Frontal cortex (tissue), 4 donors: ENCODE results near the gene NBL1. TPM values are rescaled to one million over a fixed set of nuclear protein-coding genes. Genes with fewer than 3 reads are reported as not detected.
"Not testable (repeated sequence)": the region's sequence is repeated elsewhere in the genome, so short reads cannot be mapped to it uniquely, and the experiment has no call there.

Source experiments
- DNase-seq, 2 donors: peaks; one replicate each; pipeline ENCODE4 v3.0.0; 2012; ENCODE audit warnings: low spot score in 2 of 2
- FAIRE-seq: peaks from 2 replicates; lab custom pipeline; 2012; peaks lifted over from hg19 to GRCh38; lab: Jason Lieb, UNC
- total RNA-seq: library from RNA; depleted of rRNA; stranded (reverse); fragments of >200 nt; gene quantifications from one replicate; pipeline ENCODE4 v1.2.3, GENCODE V29; 2014
- donor health status: control.
- donor health status: control.
- donor health status: control.

The NBL1 gene
- total RNA-seq, 1 donor from 2014 or later: 33.0 TPM

GRCh38 chr1:19620786-19621185 lies 23.3 kb upstream of the NBL1 start:
- DNase-seq (no peak), FAIRE-seq (no peak)

- no peak for FAIRE-seq
- no peak for DNase-seq
These were observed 22.7 kb upstream of the NBL1 start for GRCh38 chr1:19621274-19621950.

- no peak for DNase-seq
- FAIRE-seq: no peak
These were observed 21.9 kb upstream of the NBL1 start for GRCh38 chr1:19622204-19622603.

GRCh38 chr1:19623523-19623922 lies 20.6 kb upstream of the NBL1 start:
- FAIRE-seq (no peak), DNase-seq (no peak)

- FAIRE-seq: no peak
These were observed 18.7 kb upstream of the NBL1 start for GRCh38 chr1:19625291-19625937.

GRCh38 chr1:19628879-19629278 lies 15.2 kb upstream of the NBL1 start:
- DNase-seq (no peak), FAIRE-seq (no peak)

More at GRCh38 chr1:19625291-19625937, 18.7 kb upstream of the NBL1 start:
- DNase-seq: no peak

GRCh38 chr1:19629357-19629756 lies 14.8 kb upstream of the NBL1 start:
- no peak for DNase-seq
- FAIRE-seq: no peak

- DNase-seq, FAIRE-seq: not testable (repeated sequence)
These were observed 13.9 kb upstream of the NBL1 start for GRCh38 chr1:19630192-19630591.

GRCh38 chr1:19630720-19631395 lies 13.3 kb upstream of the NBL1 start:
- FAIRE-seq: no peak
- no peak for DNase-seq

GRCh38 chr1:19632211-19632610 lies 11.9 kb upstream of the NBL1 start:
- no peak for DNase-seq
- FAIRE-seq: no peak

- DNase-seq (no peak), FAIRE-seq (no peak)
These were observed 11.0 kb upstream of the NBL1 start for GRCh38 chr1:19633106-19633505.

GRCh38 chr1:19635064-19635463 lies 9.0 kb upstream of the NBL1 start:
- DNase-seq, FAIRE-seq: not testable (repeated sequence)

GRCh38 chr1:19635646-19636045 lies 8.5 kb upstream of the NBL1 start:
- DNase-seq (no peak), FAIRE-seq (no peak)

GRCh38 chr1:19636065-19636464 lies 8.0 kb upstream of the NBL1 start:
- FAIRE-seq: no peak

GRCh38 chr1:19636749-19637148 lies 7.4 kb upstream of the NBL1 start:
- DNase-seq, FAIRE-seq: not testable (repeated sequence)

More at GRCh38 chr1:19636065-19636464, 8.0 kb upstream of the NBL1 start:
- no peak for DNase-seq

GRCh38 chr1:19637606-19638005 lies 6.5 kb upstream of the NBL1 start:
- no peak for FAIRE-seq
- no peak for DNase-seq

- FAIRE-seq, DNase-seq: not testable (repeated sequence)
These were observed 4.9 kb upstream of the NBL1 start for GRCh38 chr1:19639228-19639627.

- DNase-seq (no peak), FAIRE-seq (no peak)
These were observed 4.1 kb upstream of the NBL1 start for GRCh38 chr1:19639999-19640362.

- FAIRE-seq: no peak
- DNase-seq: no peak
These were observed 3.5 kb upstream of the NBL1 start for GRCh38 chr1:19640363-19641316.

GRCh38 chr1:19643121-19643520 lies 990 bp upstream of the NBL1 start:
- FAIRE-seq (no peak), DNase-seq (no peak)
